Activated gamma-delta T cell treated with Interleukin-2 at 50 U/mL for 16 hours (primary cell): ENCODE measurements around the gene GRHL3.

Experiments
- DNase-seq: peaks from one replicate; pipeline ENCODE4 v3.0.0-alpha.2; 2020

GRHL3 gene

DNA sequence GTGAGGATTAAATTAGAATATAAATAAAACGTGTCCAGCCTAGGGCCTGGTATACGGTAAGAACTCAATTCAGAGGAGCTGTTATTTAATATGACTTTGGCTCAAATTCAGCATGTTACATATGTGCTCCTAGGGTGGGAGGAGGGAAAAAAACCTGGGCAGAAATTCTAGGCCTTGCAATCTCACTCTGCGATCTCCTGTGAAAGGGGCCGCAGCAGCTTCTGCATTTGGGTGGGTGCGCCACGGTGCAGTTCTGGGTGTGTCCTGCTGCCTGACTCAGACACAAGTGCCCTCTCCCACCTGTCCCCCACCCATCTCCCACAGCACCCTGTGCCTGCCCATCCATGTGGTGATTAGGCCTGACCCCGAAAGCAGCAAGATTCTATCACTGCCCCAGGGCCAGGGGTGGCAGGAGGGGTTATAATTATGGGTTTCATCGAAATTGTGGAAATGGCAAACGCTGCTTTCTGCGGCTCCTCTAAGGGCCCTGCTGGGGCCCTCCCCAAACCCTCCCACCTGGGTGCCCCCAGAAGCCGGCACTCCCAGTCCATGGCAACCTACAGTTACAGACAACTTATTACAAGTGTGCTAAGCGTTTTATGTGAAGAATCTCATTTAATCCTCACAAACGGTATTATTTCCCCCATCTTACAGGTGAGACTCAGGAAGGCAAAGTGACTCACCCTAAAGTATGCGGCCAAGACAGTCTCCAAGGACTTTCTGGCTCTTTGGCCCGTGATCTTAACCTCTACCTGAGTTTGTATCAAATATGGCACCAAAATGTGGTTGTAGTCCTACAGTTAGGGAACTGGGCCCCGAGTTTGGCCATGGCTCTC lies 25.5 kb upstream of the GRHL3 start:
- no peak for DNase-seq

- no peak for DNase-seq
Measured at GRCh38 chr1:24294228-24294672, 24.9 kb upstream of the GRHL3 start.

GRCh38 chr1:24294716-24295371 lies 24.3 kb upstream of the GRHL3 start:
- DNase-seq: no peak

- DNase-seq: no peak
Measured at GRCh38 chr1:24295535-24295934, 23.6 kb upstream of the GRHL3 start.

DNA sequence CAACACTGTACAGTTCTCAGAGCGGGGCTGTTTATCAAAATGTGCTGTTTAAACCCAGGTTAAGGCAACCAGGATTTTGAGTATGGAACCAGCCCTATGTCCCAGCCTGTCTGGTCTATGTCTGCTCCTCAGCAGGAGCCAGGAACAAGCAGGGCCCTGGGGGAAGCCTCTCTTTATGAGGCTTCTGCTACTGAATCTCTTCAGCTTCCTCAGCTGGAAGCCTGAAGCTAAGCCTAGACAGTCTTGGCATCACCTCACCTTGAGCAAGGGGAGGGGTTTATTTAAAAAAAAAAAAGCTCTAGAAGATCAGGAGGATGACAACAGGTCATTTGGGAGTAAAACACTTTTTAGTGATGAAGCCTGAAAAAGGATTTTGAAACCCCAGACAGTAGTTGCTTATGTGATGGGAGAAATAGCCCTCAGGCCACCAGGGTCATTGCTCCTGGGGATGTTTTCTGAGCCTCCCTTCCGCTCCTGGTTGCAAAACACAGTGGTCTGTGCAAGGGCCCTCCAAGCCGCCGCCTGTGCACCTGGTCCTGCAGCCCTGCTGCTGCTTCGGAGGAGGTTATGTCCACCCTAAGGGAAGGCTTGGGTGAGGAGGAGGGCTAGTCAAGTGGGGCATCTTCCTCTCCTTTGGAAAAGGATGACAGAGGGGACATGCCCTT lies 21.8 kb upstream of the GRHL3 start:
- no peak for DNase-seq

DNA sequence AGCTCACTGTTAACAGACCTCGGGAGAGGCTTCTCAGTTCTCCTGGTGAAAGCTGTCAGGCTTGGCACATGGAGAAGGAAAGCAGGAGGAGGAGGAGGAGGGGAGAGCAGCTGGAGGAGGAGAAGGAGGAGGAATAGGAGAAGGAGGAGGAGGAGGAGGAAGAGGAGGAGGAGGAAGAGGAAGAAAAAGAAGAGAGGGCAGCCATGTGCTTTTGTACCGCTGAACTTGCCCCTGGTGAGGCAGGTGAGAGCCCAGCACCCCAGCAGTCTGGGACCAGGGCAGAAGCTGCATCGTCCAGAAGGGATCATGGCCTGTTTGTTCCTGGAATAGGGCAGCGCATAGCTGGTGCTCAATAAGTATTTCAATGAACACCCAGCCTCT lies 21.3 kb upstream of the GRHL3 start:
- no peak for DNase-seq

DNA sequence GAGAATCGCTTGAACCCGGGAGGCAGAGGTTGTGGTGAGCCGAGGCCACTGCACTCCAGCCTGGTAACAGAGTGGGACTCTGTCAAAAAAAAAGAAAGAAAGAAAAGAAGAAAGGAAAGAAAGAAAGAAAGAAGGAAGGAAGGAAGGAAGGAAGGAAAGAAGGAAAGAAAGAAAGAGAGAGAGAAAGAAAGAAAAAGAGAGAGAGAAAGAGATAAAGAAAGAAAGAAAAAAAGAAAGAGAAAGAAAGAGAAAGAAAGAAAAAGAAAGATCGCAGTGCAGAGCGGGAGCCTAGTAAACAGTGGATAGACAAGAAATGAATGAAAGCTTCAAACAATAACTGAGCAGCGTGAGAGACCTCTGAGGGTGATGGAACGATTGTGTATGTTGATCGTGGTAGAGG lies 20.6 kb upstream of the GRHL3 start:
- no peak for DNase-seq

DNA sequence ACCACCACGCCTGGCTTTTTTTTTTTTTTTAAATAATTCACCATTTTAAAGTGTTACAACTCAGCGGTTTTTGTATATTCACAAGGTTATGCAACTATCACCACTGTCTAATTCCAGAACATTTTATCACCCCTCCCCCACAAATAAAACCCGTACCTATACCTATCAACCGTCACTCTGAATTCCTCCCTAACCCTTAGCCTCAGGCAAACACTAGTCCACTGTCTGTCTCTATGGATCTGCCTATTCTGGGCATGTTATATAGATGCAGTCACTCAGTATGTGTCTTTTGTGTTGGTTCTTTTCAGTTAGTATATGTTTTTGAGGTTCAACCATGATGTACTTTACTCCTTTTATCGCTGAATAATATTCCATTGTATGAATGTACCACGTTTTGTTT lies 19.3 kb upstream of the GRHL3 start:
- no peak for DNase-seq

DNA sequence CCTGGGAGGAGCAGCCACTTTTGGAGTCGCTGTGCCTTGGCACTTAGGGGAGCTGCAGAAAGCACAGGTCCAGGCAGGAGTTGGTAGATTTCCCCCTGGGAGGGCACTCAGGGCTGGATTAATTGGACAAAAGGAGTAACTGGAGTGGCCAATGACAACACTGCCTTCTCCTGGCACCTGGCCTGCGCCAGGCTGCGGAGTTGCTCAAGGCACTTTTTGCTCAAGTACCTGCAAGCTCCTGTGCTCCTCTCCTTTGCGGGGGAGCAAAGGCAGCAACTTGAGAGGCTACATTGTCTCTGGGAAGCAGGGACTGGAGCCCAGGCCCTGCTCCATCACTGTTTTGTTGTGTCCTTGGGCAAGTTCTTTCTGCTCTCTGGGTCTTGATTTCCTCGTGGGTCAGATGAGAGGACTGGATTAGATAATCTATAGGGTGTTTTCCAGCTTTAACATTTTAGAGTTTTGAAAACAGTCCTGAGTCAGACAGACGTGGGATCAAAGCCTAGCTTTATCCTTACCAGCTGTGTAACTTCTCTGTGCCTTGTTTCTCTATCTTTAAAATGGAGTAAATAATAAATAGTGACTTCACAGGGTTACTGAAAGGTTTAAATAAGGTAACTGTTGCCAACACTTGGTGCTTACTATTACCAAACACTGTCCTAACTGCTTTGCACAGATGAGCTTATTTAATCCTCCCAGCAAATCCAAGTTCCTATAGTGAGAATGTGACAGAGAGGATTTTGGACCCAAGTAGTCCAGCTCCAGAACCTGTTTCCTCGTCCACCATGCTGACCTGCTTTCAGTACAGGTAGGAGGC lies 18.0 kb upstream of the GRHL3 start:
- DNase-seq: no peak

DNA sequence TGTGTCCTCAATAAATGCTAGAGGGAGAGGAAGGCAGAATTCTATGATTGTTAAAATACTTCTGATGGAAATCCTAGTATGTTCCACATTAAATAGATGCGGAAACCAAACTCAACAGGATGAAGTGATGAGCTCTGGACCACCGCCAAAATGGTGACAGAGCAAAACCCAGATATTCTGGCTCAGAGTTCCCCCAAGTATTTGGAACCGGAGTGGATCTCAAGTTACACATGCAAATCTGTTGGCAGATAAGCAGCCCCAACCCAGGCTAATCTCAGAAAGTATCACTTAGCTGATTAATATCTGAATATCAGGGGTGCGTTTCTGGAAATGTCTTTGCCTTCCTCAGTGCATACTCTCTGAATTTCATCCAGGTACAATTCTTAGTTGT lies 17.4 kb upstream of the GRHL3 start:
- no peak for DNase-seq

DNA sequence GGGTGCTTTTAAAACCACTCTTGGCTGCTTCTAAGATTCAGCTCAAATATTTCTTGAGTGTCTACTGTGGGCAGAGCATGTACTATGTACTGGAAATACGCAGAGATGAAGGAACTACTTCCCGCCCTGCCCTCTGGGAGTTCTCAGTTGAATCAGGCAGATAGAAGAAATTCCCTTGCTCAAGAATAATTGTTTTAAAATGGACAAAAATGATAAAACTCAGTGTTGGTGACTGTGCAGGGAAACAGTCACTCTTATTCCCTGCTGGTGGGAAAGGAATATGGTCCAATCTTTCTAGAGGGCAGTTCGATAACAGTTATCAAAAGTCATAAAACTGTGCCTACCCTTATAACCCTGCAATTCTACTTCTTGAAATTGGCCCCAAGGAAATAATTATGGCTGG lies 16.9 kb upstream of the GRHL3 start:
- no peak for DNase-seq

DNA sequence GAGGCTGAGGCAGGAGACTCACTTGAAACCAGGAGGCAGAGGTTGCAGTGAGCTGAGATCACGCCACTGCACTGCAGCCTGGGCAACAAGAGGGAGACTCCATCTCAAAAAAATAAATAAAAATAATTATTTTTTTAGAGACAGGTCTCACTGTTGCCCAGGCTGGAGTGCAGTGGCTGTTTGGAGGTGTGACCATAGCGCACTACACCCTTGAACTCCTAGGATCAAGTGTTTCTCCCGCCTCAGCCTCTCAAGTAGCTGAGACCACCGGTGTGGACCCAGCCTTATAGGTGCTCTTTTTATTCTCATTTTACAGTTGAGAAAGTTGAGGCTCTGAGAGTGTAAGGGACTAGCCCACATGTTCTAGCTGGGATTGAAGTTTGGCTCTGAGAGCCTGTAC lies 15.6 kb upstream of the GRHL3 start:
- no peak for DNase-seq

DNA sequence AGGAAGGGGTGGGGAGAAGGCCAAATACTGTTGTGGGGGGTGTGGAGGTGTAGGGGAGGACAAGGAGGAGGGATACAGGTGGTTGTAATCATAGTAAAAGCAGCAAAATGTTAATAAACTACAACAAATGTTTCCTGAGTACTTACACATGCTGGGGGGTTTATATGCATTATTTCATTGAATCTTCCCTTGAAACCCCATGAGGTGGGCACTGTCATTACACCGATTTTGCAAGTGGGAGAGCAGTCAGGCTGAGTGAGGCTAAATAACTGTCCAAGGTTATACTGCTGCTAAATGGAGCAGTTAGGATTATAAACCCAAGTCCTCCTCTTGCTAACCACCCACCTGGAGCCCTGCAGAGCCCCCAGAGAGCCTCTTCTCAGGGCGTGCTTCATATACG lies 14.4 kb upstream of the GRHL3 start:
- DNase-seq: no peak

DNA sequence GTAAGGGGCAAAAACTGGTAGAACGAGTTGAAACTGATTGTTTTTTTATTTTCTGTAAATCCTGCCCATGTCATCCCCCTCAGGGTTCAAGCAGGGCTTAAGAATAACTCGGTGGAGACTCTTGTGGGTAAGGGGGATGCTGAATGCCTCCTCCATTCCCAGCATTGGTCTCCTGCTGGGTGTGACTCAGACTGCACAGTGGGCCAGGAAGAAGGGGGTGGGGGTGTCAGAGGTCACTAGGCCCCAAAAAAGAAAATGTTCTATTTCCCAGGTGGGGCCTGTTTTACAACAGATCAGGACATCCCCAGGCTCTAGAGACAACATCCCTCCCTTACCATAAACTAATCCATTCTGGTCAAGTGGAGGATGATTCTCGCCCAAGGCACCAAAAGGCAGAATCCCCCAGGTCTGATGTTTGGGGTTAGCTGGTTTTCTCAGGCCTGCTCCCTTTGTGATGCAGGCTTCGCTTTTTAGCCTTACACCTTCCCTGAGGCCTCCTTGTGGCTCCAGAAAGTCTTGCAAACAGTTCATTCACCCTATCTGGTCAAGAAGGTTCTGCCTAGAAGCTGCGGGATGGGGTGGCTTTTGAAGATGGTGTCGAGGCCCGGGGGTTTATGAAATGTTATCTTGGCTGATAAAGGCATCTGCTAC lies 10.7 kb upstream of the GRHL3 start:
- no peak for DNase-seq

GRCh38 chr1:24309762-24310485 lies 9.2 kb upstream of the GRHL3 start:
- DNase-seq: no peak

DNA sequence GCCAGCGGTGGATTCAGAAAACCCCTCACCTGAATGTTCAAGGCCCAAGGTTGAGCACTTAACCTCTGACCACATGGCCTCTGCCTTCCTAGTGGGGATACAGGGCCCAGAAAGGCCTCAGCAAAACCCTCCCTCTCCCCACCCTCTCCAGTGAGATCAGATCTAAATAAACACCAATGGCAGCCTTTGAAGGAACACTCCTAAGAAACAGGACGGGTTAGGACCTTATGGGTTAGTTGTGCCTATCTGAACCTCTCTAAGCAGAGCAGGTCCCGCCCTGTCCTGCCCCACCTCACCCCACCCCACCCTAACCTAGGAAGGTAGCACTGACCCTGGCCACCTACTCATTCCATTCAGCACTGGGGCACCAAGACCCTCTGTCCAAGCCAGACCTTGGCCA lies 7.9 kb upstream of the GRHL3 start:
- DNase-seq: no peak

- DNase-seq: no peak
Measured at GRCh38 chr1:24311741-24312140, 7.4 kb upstream of the GRHL3 start.

DNA sequence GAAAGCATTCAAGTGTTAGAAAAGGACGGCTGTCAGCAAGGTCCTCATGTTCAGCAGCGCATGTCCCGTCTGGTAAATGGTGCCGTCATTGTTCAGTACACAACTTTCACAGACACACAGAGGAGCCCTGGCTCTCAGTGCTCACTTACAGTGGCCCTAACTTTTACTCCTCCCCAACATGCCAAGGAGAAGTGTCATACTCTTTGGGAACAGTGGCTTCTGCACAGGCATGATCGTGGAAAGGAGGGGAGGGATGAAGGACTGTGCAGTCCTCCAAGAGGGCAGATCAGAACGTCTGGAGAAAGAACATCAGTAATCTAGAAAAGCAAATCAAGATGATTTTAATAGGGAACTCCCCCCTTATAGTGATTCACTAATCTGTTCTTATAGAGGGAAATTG lies 3.8 kb upstream of the GRHL3 start:
- DNase-seq: no peak

- no peak for DNase-seq
Measured at GRCh38 chr1:24316645-24317044, 2.5 kb upstream of the GRHL3 start.

- no peak for DNase-seq
Measured at GRCh38 chr1:24317081-24317480, 2.1 kb upstream of the GRHL3 start.

- DNase-seq: no peak
Measured at GRCh38 chr1:24317956-24318614, 1.1 kb upstream of the GRHL3 start.
